SW480 (cell line): ENCODE results near the gene CLDND1.

Source experiments
- DNase-seq: peaks from one replicate; pipeline ENCODE4 v3.0.0-alpha.2; 2016; ENCODE audit warnings: low spot score

Gene CLDND1

DNA sequence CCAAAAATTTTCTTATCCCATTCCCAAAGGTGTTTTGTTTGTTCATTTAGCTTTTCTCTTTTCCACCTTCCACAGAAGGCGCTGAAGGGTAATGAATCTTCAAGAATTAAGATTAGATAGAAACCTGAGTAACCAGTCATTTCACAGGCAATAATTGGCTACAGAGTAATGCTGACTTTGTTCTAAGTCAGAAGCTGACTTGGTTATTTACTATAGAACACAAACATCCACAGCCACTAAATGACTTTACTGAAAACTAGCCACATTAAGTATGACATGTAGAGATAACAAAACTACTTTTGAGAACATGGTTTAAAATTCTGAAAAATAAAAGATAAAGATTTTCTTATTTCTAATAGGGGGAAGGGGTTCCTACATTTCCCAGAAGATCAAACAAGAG is 7.8 kb downstream of the CLDND1 start:
- DNase-seq = no peak

DNA sequence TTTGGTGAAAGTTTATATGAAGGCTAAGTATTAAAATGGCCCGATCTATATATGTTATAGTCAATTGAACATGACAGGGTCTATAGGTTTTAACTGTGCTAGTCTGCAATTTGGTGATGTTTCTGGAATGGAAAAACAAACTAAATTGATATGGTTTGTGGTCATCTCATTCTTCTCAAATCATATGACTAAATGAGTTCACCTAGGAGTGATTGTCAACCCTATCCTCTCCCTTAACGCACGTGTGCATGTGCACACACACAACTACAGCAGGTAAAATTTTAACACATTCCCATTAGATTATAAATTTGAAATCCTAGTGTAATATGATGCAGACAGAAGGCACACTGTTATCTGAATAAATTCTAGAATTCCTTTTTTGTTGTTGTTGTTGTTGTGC is 9.0 kb downstream of the CLDND1 start:
- DNase-seq = no peak

DNA sequence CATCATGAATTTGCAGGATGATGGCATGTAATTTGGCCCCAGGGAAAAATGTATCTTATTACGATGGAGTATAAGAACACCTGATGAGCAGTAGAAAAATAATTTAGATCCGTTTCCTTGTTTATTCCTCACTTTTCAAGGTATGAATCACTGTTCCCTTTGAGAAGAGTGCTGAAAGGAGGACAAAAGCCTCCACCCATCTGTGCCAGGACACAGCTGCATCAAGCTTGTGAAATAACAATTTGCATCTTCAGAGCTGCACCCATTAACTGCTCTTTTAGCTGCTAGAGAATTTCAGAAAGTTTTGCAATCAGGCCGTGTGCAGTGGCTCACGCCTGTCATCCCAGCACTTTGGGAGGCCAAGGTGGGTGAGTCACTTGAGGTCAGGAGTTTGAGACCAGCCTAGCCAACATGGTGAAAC is 9.6 kb downstream of the CLDND1 start:
- no peak for DNase-seq

DNA sequence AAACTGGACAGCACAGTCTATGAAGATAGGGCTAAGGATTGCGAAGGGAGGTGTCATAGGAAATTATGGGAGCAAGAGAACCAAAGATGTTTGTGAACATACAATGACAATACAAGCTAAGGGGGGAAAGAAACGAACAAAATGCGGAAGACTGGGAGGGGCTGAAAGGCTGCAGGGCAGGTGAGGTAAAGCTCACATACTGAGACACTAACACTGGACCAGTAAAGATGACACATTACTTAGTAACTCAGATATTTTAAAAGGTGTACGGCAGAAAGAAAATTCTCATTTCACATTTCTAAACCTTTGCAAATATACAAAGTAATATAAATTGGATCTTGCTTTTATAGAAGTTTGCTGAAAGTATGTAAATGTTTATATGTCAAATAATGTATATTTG is 10.1 kb downstream of the CLDND1 start:
- no peak for DNase-seq

DNA sequence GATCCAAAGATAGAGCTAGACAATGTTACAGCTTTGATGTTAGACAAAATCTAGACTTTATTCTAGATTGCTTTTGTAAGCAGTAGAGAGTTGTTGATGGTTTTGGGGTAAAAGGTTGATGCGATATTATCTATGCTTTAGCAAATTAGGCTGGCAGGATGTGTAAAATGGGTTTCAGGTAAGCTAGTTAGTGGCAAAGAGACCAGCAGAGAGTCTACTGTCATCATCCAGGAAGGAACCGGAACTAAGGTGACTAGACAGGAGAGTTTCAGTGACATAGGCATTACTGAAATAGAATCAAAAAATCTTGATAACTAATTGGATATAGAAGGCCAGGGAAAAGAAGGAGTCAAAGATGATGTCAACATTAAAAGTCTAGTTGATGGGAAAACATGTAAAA is 14.1 kb downstream of the CLDND1 start:
- DNase-seq = no peak

DNA sequence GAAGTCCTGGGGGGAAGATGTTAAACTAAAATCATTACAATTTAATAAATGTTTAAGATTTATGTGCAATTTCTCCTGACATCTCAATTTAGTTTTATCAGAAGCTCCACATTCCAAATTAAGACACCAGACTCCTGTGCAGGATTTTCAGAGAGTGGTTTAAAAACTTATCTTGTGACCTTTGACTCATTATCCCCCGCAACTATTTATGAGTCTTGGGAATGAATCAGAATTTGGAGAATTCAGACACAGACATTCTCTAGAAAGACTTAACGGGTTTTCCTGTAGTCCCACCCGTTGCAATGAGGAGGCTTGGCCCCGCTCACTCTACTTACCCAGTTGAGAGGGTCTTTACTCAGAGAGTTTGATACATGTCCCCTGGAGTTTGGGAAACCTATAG is 18.2 kb downstream of the CLDND1 start:
- no peak for DNase-seq

DNA sequence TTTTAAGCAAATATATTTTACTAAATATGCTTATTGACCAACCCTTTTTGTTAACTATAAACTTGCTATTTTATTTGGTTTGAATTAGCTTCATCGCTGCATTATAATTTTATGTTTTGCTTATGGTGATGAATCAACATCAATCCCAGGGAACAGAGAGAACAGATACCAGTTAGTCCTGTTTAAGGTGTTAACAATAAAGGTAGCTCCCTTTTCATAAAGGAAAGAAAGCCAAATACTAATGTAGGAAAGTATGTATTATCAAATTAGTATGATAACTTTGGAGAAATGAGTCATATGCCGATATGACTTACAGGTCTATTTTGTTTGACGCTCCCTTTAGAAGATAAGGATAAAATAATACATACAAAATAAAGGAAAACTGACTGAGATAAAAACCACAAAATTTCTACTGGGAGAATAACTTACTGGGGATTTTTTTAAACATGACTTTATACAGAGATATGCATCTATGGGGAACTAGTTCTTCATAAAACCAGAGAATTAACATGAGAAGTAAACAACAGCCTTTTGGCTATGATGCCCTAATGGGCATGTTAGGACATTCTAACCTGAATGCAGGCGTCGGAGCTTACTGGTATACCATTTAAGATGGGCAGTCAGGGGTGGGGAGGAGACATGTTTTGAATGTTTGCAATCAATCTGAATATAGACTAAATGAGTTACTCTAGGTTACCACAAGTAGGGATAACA is 20.7 kb downstream of the CLDND1 start:
- no peak for DNase-seq

DNA sequence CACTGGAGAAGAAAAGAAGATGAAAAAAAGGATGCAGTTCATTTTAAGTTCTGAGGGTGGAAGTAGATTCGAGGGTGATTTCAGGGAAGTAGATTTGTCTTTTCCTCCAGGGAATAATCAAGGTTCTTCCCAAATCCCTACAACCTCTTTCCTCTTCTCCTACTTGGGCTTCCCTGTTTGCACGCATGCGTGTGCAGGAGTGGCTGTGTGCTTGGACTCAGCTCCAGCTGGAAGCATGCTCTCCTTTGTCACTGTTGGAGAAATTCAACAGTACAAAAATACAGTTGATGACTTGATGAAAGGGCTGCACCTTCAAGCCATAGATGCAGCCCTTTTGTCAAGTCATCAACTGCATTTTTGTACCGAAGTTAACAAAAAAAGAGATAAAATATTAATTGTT is 21.4 kb downstream of the CLDND1 start:
- DNase-seq = no peak

DNA sequence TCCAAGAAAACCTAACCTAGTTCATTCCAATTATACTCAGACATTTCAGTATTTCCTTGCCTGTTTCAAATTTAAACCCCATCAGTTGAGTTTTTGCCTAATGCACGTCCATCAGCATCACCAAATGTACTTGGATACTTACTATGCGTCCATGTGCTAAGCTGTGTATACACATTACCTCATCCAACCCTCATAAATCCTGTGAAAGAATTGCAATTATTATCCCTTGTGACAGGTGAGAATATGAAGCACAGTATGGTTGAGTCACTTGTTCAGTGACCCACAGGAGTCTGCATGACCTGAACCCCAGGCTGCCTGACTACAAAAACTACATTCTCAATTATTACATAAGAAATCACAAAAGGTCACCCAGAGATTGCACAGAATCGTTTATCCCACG is 22.7 kb downstream of the CLDND1 start:
- DNase-seq = no peak

DNA sequence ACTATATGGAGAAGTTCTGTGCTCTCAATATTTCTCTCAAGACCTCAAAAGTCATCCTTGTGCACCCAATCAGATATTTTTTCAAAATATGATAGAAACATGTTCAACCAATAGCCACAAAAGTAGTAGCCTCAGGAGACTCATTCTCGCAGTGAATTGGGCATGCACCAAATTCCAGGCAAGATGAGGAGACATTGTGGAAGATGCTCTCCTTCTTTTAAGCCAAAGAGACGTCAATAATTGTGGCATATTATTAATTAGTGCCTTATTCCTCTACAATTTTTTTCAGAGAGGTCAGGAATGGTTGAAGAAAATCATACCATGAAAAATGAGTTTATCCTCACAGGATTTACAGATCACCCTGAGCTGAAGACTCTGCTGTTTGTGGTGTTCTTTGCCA is 25.3 kb downstream of the CLDND1 start, which contains the start of gene OR5K2:
OR5K2 (plus strand) TSS at position 301 of the 400 bp plus-strand sequence; CDS start at position 301, 0 bp downstream.
- DNase-seq = no peak

DNA sequence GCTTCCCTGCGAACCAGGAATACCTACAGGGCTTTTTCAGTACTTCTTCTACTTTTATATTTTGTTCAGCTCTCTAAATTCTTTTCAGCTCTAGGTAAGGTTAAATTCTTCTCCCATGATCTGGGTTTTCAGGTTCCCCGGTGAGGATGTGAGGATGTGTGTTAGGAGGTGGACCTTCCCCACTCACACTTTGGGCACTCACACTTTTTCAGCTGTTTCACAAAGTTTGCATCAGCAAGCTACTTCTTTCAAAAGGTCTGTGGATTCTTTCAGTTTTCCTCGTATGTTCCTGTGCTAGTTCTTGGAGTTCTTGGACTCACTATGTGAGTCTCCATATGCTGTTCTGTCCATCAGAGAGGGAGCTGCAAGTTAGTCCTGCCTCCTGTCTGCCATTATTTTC is 39.1 kb downstream of the CLDND1 start:
- no peak for DNase-seq

DNA sequence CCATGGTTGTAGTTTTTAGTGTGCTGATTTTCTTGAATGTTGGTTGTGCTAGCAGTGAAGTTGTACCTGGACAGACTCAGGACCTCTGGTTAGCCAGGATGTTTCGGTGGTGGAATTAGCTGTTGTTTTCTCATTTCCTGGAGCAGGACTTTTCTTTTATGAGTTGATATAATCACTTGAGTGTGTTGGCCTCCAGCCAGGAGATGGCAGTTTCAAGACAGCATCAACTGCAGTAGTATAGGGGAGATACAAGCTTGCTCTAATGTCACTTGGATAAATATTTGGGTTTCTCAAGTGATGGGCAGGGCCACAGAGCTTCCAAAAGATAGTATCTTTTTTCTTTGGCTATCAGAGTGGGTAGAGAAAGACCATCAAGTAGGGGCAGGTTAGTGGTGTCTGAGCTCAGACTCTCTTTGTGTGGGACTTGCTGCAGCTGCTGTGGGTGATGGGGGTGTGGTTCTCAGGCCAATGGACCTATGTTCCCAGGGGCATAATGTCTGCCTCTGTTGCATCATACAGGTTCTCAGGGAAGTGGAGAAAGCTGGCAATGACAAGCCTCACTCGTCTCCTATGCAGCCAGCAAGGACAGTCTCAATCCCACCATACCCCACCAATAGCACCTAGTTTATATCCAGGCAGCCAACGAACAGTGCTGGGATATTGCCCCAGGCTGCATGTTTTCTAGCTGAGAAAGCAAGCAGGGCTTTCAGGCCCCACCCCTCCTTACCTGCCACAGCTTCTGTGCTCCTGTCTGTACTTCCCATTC is 39.8 kb downstream of the CLDND1 start:
- peak; percentile 8 for DNase-seq
